Pancreas (tissue), 10 donors: ENCODE results near the gene WDR73. TPM values are rescaled to one million over a fixed set of nuclear protein-coding genes. Genes with fewer than 3 reads are reported as not detected.

Experiments used
- ATAC-seq, 4 donors: fragments of 200-7000 bp; cut with Tn5 transposase; one replicate each; pipeline versions ENCODE4 v1.8.0 to v1.9.1; 2020; ENCODE audit warnings: mild to moderate bottlenecking in 4 of 4, moderate library complexity in 4 of 4
- DNase-seq, 6 donors: peaks; one replicate each; pipeline ENCODE4 v3.0.0-alpha.2; 2020
- FAIRE-seq: peaks from 2 replicates; lab custom pipeline; 2012; peaks lifted over from hg19 to GRCh38; lab: Jason Lieb, UNC
- H3K27ac ChIP-seq, 4 donors: fragments of 200-600 bp; sonication (generic); 1 replicate in 3 of 4; 2 replicates in 1 of 4; pipeline versions ENCODE4 v1.5.0 to v1.8.0; 2020
- H3K27me3 ChIP-seq, 4 donors: fragments of 200-600 bp; one replicate each; pipeline ENCODE4 v1.8.0; 2021
- H3K36me3 ChIP-seq, 3 donors: fragments of 200-600 bp; sonication (generic) in 1 of 3; one replicate each; pipeline versions ENCODE4 v1.5.0 to v1.8.0; 2020 to 2021
- H3K4me1 ChIP-seq, 3 donors: fragments of 200-600 bp; one replicate each; pipeline ENCODE4 v1.8.0; 2021
- H3K4me3 ChIP-seq, 4 donors: fragments of 200-600 bp; sonication (generic) in 2 of 4; one replicate each; pipeline versions ENCODE4 v1.5.0 to v1.8.0; 2020 to 2021
- H3K9me3 ChIP-seq, 4 donors: fragments of 200-600 bp; one replicate each; pipeline ENCODE4 v1.8.0; 2021
- WGBS, 2 donors: extraction: QIAGEN DNeasy Blood & Tissue Kit; methylation state at CpG; one replicate each; pipeline ENCODE4 v1.1.7; 2013; 5-methylcytosine and 5-hydroxymethylcytosine counted together
- intact Hi-C, 3 donors: fragments of 100-400 bp; cut with DNase I; formaldehyde crosslinking; loops; one replicate each; pipeline versions ENCODE4 v1.11.1 to v1.14.2; 2022
- polyA plus RNA-seq, 2 donors: library from polyadenylated mRNA; stranded (reverse); fragments of 200-250 nt; gene quantifications; one replicate each; pipeline ENCODE4 v1.2.3, GENCODE V29; 2013
- total RNA-seq, 6 donors: library from RNA; stranded (reverse); fragmentation: NEBNext Ultra II Directional in 4 of 6; extraction: Animal tissue kit (Norgen Biotek cat#: 25700) in 4 of 6; gene quantifications; one replicate each; pipeline versions ENCODE4 v1.2.1 to v1.2.4, GENCODE V29; 2021 to 2023
- TF ChIP-seq, protein P1 (sequence below), 4 donors: fragments of 200-600 bp; sonication (generic) in 3 of 4; IDR thresholded peaks; one replicate each; pipeline versions ENCODE4 v1.5.0 to v1.8.0; 2021; ENCODE audit warnings: antibody characterized with exemption in 4 of 4
- donor health status: healthy with polysubstance abuse.
- donor health status: DM: no; HTN: no; CAD: no; lungs with moderate emphysema.
- donor health status: DM: no; HTN: no; CAD: no.
- donor health status: control.
- donor health status: control.
- donor health status: Bipolar disorder and iron deficiency.
- donor health status: DM: yes; HTN: yes; CAD: no.
- donor health status: DM: no; HTN: no; CAD: no.
- donor health status: DM: no; HTN: no; CAD: no.
- donor health status: DM: yes; HTN: yes; CAD: no.

WDR73 gene
- total and polyA plus RNA-seq, 8 donors = 10.5 to 28.3 (median 12.1) TPM

DNA sequence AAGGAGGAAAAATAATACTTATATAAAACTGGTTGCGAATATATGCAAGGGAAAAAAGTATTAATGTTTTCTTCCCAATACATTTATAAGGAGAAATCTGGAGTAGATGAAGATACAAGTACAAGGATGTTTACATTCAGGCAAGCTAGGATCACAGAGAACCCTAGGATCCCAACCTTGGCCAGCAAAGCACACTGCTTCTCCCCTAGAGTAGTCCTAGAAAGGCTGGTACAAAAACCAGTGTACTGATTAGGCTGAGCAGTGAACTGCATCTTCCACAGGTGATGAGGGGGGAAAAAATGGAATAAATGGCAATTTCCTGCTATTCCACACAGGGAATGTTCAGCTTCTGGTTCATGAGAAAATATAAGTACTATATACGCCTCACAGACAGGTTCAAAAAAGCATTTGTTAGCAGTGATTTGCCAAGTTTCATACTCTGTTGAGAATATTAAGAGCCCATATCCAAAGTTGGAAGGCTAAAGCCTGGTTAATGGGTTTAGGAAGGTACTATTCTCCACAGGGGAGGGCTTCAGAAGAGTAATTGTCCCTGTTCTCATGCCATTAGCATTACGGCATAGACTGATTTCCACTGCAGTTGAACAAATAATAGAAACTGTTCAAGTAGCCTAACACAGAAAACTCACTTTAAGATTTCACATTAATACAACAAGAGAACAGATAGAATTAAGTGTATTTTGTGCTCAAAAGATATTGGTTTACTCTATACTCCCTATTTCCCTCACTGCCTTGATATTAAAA is 14.3 kb upstream of the WDR73 start:
- ATAC-seq = peak in 3 of 4 donors; percentile 41 to 75 (median 51)
- no peaks in the 10 kb centered on the region for H3K9me3 ChIP-seq

DNA sequence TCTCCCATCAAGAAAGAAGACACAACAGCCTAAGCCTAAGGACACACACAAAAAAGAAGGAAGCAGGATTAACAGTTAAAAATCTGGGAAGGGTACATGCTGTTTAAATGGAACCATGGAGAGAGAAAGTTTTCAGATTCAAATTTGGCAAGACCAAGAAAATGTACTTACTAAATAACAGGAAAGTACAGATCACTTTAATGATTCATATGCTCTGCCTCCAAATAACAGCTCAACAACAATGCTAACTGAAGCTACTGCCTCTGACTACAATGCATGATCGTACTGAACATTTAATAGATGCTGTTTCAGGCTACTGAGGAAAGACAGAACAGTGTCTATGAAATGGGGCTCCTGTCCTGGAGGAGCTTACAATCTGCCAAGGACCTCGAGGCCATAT is 12.3 kb upstream of the WDR73 start:
- ATAC-seq (no peak), DNase-seq (no peak), FAIRE-seq (no peak)
- TF ChIP-seq, protein P1, sequence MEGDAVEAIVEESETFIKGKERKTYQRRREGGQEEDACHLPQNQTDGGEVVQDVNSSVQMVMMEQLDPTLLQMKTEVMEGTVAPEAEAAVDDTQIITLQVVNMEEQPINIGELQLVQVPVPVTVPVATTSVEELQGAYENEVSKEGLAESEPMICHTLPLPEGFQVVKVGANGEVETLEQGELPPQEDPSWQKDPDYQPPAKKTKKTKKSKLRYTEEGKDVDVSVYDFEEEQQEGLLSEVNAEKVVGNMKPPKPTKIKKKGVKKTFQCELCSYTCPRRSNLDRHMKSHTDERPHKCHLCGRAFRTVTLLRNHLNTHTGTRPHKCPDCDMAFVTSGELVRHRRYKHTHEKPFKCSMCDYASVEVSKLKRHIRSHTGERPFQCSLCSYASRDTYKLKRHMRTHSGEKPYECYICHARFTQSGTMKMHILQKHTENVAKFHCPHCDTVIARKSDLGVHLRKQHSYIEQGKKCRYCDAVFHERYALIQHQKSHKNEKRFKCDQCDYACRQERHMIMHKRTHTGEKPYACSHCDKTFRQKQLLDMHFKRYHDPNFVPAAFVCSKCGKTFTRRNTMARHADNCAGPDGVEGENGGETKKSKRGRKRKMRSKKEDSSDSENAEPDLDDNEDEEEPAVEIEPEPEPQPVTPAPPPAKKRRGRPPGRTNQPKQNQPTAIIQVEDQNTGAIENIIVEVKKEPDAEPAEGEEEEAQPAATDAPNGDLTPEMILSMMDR (IDR thresholded peaks at IDR 0.05) = no peak
- H3K4me3 ChIP-seq = no peak overlapping the region
- no peaks in the 10 kb centered on the region for H3K27me3 ChIP-seq
- intact Hi-C loops = no loop called here
- H3K9me3 ChIP-seq = no peaks in the 10 kb centered on the region
- WGBS, 2 donors = 59 to 65% methylated on average over 2 of the region's 2 CpGs
- no peak overlapping the region for H3K27ac ChIP-seq
- H3K4me1 ChIP-seq = no peaks in the 10 kb centered on the region
- H3K36me3 ChIP-seq = peaks cover 0 to 11% (median 7%) of the 10 kb centered on the region in 3 donors

More for the DNA sequence above, 14.3 kb upstream of the WDR73 start:
- TF ChIP-seq, protein P1 (IDR thresholded peaks at IDR 0.05) = no peak
- no peak for FAIRE-seq
- H3K27ac ChIP-seq = peak overlapping the region in 2 of 4 donors; percentile 33 to 46
- H3K27me3 ChIP-seq = no peaks in the 10 kb centered on the region
- no peak overlapping the region for H3K4me3 ChIP-seq
- H3K4me1 ChIP-seq = no peaks in the 10 kb centered on the region
- peaks cover 0 to 15% (median 7%) of the 10 kb centered on the region in 3 donors for H3K36me3 ChIP-seq
- DNase-seq = no peak
- intact Hi-C loops = no loop called here
- 77 to 85% methylated on average over 3 of the region's 3 CpGs for WGBS, 2 donors

DNA sequence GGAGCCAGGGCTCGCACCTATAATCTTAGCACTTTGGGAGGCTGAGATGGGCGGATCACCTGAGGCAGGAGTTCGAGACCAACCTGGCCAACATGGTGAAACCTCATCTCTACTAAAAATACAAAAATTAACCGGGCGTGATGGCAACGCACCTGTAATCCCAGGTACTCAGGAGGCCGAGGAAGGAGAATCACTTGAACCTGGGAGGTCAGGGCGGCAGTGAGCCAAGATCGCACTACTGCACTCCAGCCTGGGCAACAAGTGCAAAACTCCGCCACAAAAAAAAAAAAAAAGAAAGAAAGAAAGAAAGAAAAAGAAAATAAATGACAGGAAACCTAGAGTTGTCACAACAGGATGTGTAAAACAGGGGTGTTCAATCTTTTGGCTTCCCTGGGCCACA is 6.9 kb upstream of the WDR73 start:
- H3K36me3 ChIP-seq = no peaks in the 10 kb centered on the region
- no peak overlapping the region for H3K27ac ChIP-seq
- DNase-seq = no peak
- no peak overlapping the region for H3K4me3 ChIP-seq
- intact Hi-C loops = no loop called here
- no peaks in the 10 kb centered on the region for H3K4me1 ChIP-seq
- H3K27me3 ChIP-seq = no peaks in the 10 kb centered on the region
- ATAC-seq = no peak
- WGBS, 2 donors = 93 to 95% methylated on average over 10 of the region's 10 CpGs
- no peak for FAIRE-seq
- H3K9me3 ChIP-seq = no peaks in the 10 kb centered on the region
- TF ChIP-seq, protein P1 (IDR thresholded peaks at IDR 0.05) = no peak

DNA sequence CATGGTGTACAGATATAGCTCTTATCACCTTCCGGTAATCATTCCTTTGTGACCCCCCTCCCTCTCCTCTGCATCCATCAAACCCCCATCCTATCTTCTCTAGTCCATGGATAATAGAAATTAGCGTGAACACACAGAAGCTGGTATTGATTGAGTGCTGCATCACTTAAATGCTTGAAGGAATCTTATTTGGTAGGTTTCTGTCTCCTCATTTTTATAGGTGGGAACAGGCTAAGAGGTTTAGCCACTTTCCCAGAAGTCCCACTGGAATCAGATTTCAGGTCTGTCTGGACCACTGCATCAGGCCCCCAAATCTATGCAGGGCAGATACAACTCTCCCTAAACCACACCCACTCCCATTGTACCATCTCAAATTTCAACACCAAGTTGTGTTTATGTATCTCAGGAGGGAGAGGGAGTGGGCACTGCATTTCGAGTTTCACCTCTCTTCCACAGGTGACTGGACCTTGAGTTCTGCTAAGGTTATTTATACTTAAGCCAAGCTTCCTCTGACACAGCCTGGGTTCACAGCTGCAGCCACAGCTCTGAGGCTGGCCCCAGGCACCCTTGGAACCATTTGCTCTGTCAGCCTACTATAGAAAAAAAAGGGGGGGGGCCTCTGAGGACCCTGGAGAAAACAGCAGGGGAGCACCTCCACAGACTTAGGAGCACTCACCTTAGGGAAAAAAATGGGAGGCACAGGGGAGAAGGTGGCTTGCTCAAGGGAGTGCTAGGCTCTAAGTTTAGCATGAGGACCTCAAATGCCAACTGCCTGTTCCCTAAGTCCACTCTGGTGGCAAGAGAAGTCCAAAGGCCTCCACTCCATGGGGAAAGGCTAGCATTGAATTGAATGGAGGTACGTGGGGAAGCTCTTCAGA is 6.1 kb upstream of the WDR73 start:
- intact Hi-C loops = no loop called here
- H3K36me3 ChIP-seq = no peaks in the 10 kb centered on the region
- H3K9me3 ChIP-seq = no peaks in the 10 kb centered on the region
- peaks cover 0 to 3% (median 0%) of the 10 kb centered on the region in 3 donors for H3K4me1 ChIP-seq
- WGBS, 2 donors = 72 to 82% methylated on average over 4 of the region's 4 CpGs
- no peak overlapping the region for H3K27ac ChIP-seq
- no peaks in the 10 kb centered on the region for H3K27me3 ChIP-seq
- no peak for DNase-seq
- ATAC-seq = no peak
- no peak overlapping the region for H3K4me3 ChIP-seq
- TF ChIP-seq, protein P1 (IDR thresholded peaks at IDR 0.05) = no peak
- no peak for FAIRE-seq
